ENCODE results near the gene LAD1. TPM values are rescaled to one million over a fixed set of nuclear protein-coding genes. Genes with fewer than 3 reads are reported as not detected.

The LAD1 gene
- total RNA-seq, 2 donors from 2014 or later, result not detected

- Mint-ChIP-seq H3K4me3 (no peak overlapping the region), H3K9me3 (no peaks in the 10 kb centered on the region), H3K27ac (no peak overlapping the region), H3K27me3 (peaks cover 18% of the 10 kb centered on the region), H3K36me3 (ENCODE audit: low read depth) (no peaks in the 10 kb centered on the region), H3K4me1 (no peaks in the 10 kb centered on the region)
- ATAC-seq (replicated peaks), result no peak
These were observed 51.5 kb downstream of the LAD1 start for GRCh38 chr1:201347498-201348210.

DNA sequence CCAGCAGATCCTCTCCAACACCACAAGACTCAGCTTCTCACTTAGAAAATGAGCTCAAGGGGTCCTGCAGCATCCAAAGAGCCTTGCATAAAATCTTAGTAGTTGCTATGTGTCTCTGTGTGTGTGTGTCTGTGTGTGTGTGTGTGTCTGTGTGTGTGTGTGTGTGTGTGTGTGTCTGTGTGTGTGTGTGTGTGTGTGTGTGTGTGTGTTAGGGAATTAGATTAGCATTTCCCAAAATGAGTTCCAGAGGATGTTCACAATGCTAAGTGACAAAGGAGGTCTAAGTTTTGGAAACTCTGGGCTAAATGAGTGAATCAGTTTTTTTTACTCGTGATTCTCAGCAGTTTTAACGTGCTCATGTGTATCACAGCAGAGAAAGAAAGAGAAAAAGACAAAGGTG lies 52.1 kb downstream of the LAD1 start:
- peaks cover 18% of the 10 kb centered on the region for H3K27me3 Mint-ChIP-seq
- H3K9me3 Mint-ChIP-seq, result no peaks in the 10 kb centered on the region
- no peak overlapping the region for H3K4me3 Mint-ChIP-seq
- H3K4me1 Mint-ChIP-seq, result no peaks in the 10 kb centered on the region
- no peak for ATAC-seq (replicated peaks)
- no peak overlapping the region for H3K27ac Mint-ChIP-seq
- H3K36me3 Mint-ChIP-seq (ENCODE audit: low read depth), result no peaks in the 10 kb centered on the region

GRCh38 chr1:201346337-201346939 lies 52.7 kb downstream of the LAD1 start:
- Mint-ChIP-seq H3K4me1 (no peaks in the 10 kb centered on the region), H3K9me3 (no peaks in the 10 kb centered on the region), H3K4me3 (no peak overlapping the region), H3K27me3 (peaks cover 16% of the 10 kb centered on the region), H3K27ac (no peak overlapping the region), H3K36me3 (ENCODE audit: low read depth) (no peaks in the 10 kb centered on the region)
- no peak for ATAC-seq (replicated peaks)

DNA sequence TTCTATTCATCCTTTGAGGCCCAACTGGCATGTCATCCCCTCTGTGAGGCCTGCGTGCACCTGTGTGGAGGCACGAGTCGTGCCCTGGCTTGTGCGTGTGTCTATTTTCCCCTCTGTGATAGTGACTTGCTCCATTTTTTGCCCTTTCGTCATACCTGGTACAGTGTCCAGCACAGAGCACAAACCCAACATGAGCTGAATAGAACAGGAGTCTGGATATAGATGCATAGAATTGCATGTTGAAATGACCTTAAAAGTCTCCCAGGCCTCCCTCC lies 54.1 kb downstream of the LAD1 start:
- no peak for ATAC-seq (replicated peaks)

GRCh38 chr1:201344206-201345080 lies 54.7 kb downstream of the LAD1 start:
- no peak for ATAC-seq (replicated peaks)
- Mint-ChIP-seq H3K9me3 (no peaks in the 10 kb centered on the region), H3K4me1 (no peaks in the 10 kb centered on the region), H3K27me3 (peaks cover 13% of the 10 kb centered on the region), H3K27ac (no peak overlapping the region), H3K4me3 (no peak overlapping the region), H3K36me3 (ENCODE audit: low read depth) (no peaks in the 10 kb centered on the region)

More for the DNA sequence above, 54.1 kb downstream of the LAD1 start:
- H3K4me1 Mint-ChIP-seq, result no peaks in the 10 kb centered on the region
- no peak overlapping the region for H3K4me3 Mint-ChIP-seq
- peaks cover 15% of the 10 kb centered on the region for H3K27me3 Mint-ChIP-seq
- H3K9me3 Mint-ChIP-seq, result no peaks in the 10 kb centered on the region
- no peak overlapping the region for H3K27ac Mint-ChIP-seq
- no peaks in the 10 kb centered on the region for H3K36me3 Mint-ChIP-seq (ENCODE audit: low read depth)

GRCh38 chr1:201341377-201341776 lies 57.7 kb downstream of the LAD1 start:
- Mint-ChIP-seq H3K36me3 (ENCODE audit: low read depth) (no peaks in the 10 kb centered on the region), H3K27ac (no peak overlapping the region), H3K9me3 (no peaks in the 10 kb centered on the region), H3K4me3 (no peak overlapping the region), H3K4me1 (no peaks in the 10 kb centered on the region), H3K27me3 (peaks cover 6% of the 10 kb centered on the region)
- no peak for ATAC-seq (replicated peaks)

DNA sequence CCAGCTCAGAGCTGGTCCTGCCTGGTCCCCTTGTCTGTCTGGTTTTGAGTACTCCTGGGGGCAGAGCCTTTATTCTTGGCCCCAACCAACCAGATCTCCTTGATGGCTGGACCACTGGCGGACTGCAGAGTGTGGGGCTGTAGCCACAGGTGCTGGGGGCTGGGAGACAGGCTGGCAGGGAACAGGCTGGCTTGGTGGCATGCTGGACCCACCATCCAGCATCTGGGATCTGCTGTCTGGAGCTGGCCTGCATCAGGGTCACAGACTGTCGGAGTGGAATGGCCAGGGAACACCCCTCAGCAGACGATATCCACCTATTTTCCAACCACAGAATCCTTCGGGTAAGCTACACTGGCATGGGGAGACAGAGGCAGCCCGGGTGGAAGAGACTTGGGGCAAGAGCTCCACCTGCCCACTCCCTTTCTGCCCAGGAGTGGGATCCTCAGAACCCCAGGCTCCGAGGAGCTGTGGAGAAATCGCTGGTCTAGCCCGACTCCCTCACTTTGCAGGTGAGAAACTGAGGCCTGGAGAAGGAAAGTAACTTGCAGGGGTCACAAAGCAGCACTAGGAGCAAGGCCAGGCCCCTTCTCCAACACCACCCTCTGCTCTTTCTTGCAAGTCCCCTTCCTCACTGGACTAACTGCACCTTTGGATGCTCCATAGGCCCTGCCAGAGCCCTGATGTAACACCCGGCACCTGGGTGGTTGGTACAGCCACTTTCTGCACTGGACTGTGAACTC lies 62.2 kb downstream of the LAD1 start:
- H3K27ac Mint-ChIP-seq, result no peak overlapping the region
- ATAC-seq (replicated peaks), result no peak

GRCh38 chr1:201335901-201336300 lies 63.2 kb downstream of the LAD1 start:
- Mint-ChIP-seq H3K27ac (no peak overlapping the region), H3K4me1 (no peaks in the 10 kb centered on the region), H3K4me3 (no peak overlapping the region), H3K9me3 (no peaks in the 10 kb centered on the region), H3K27me3 (no peaks in the 10 kb centered on the region), H3K36me3 (ENCODE audit: low read depth) (no peaks in the 10 kb centered on the region)
- no peak for ATAC-seq (replicated peaks)

More for the DNA sequence above, 62.2 kb downstream of the LAD1 start:
- Mint-ChIP-seq H3K36me3 (ENCODE audit: low read depth) (no peaks in the 10 kb centered on the region), H3K9me3 (no peaks in the 10 kb centered on the region), H3K4me3 (no peak overlapping the region), H3K27me3 (peaks cover 6% of the 10 kb centered on the region), H3K4me1 (no peaks in the 10 kb centered on the region)

DNA sequence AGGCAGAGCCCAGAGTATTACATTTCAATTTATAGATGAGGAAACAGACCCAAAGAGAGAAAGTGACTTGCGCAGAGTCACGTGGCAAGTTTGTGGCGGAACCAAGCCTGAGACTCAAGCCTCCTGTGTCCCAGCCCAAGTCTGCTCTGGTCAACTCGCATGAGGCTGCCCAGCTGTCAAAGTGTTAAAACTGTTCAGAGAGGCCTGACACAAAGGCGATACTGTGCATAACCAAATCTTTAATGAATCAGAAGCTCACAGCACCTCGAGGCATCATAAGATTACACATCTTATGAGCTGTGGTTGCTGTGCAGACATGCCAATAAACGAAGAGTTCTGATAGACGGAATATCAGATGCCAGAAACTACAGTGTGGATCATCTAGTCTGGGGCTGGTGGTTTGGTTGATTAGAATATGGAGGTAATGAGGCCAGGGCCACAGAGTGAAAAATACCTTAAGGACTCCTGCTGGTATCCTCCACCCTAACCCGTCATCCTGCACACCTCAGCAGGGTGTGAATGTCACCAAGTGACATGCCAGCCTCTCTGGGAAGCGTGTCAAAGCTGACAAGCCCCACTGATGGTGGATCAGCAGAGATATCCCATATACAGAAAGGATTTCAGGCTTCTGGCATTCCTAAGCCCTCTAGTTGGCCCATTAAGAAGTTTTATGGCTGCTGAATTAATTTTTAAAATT lies 63.8 kb downstream of the LAD1 start:
- Mint-ChIP-seq H3K4me1 (no peaks in the 10 kb centered on the region), H3K36me3 (ENCODE audit: low read depth) (no peaks in the 10 kb centered on the region), H3K27me3 (no peaks in the 10 kb centered on the region), H3K4me3 (no peak overlapping the region), H3K27ac (no peak overlapping the region), H3K9me3 (no peaks in the 10 kb centered on the region)
- no peak for ATAC-seq (replicated peaks)

- no peak overlapping the region for H3K4me3 Mint-ChIP-seq
- ATAC-seq (replicated peaks), result no peak
- no peak overlapping the region for H3K27ac Mint-ChIP-seq
These were observed 64.6 kb downstream of the LAD1 start for GRCh38 chr1:201334325-201335173.

GRCh38 chr1:201332616-201333335 lies 66.3 kb downstream of the LAD1 start:
- no peak for ATAC-seq (replicated peaks)
- Mint-ChIP-seq H3K27me3 (no peaks in the 10 kb centered on the region), H3K4me3 (no peak overlapping the region), H3K4me1 (no peaks in the 10 kb centered on the region), H3K9me3 (no peaks in the 10 kb centered on the region), H3K27ac (no peak overlapping the region), H3K36me3 (ENCODE audit: low read depth) (no peaks in the 10 kb centered on the region)

More at GRCh38 chr1:201334325-201335173, 64.6 kb downstream of the LAD1 start:
- Mint-ChIP-seq H3K36me3 (ENCODE audit: low read depth) (no peaks in the 10 kb centered on the region), H3K9me3 (no peaks in the 10 kb centered on the region), H3K4me1 (no peaks in the 10 kb centered on the region), H3K27me3 (no peaks in the 10 kb centered on the region)

DNA sequence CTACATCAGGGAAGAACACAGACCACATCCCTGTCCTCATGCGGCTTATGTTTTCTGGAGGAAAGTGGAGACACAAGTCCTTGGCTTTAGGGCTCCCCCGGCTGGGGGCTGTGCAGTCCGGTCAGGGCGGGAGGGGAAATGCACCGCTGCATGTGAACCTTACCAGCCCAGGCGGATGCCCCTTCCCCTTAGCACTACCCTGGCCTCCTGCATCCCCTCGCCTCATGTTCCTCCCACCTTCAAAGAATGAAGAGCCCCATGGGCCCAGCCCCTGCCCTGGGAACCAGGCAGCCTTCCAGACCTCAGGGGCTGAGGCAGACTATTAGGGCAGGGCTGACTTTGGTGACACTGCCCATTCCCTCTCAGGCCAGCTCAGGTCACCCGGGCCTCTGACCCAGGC lies 67.1 kb downstream of the LAD1 start:
- no peak overlapping the region for H3K4me3 Mint-ChIP-seq
- H3K27me3 Mint-ChIP-seq, result no peaks in the 10 kb centered on the region
- H3K4me1 Mint-ChIP-seq, result no peaks in the 10 kb centered on the region
- ATAC-seq (replicated peaks), result no peak
- no peaks in the 10 kb centered on the region for H3K9me3 Mint-ChIP-seq
- H3K27ac Mint-ChIP-seq, result no peak overlapping the region
- H3K36me3 Mint-ChIP-seq (ENCODE audit: low read depth), result no peaks in the 10 kb centered on the region

DNA sequence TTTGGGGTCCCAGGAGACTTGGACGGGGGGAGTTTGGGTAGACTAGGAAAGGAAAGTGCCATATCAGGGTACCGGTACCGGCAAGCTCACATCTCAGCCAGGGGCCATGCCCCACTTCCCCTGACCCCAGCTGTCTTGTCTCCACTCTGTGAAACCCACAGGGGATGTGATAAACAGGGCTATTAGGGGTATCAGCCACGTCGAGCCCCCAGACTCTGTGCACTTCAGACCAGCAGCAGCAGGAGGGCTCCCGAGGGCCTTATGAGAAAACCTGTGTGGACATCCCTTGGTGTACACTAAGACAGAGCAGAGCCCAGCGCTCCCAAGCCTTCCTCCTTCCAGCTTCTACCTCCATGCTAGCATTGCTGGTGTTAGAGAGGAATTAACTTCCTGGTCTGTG lies 68.0 kb downstream of the LAD1 start:
- Mint-ChIP-seq H3K9me3 (no peaks in the 10 kb centered on the region), H3K4me1 (peaks cover 4% of the 10 kb centered on the region), H3K4me3 (no peak overlapping the region), H3K36me3 (ENCODE audit: low read depth) (no peaks in the 10 kb centered on the region), H3K27ac (no peak overlapping the region), H3K27me3 (peaks cover 5% of the 10 kb centered on the region)
- no peak for ATAC-seq (replicated peaks)
